Measurements from ENCODE around the gene MTX2.
"Not testable (repeated sequence)": the region's sequence is repeated elsewhere in the genome, so short reads cannot be mapped to it uniquely, and the experiment has no call there.

GRCh38 chr2:176306020-176306419 is 36.8 kb downstream of the MTX2 start:
- not testable (repeated sequence) for TF ChIP-seq CTCF (IDR thresholded peaks at IDR 0.05; ENCODE audit: insufficient read depth, low read depth, low read length); EZH2 (IDR thresholded peaks at IDR 0.05; ENCODE audit: insufficient read depth, low read length)
